HepG2 (cell line): ENCODE data around the gene CPED1. TPM values are rescaled to one million over a fixed set of nuclear protein-coding genes. Genes with fewer than 3 reads are reported as not detected.

ENCODE experiments used
- ATAC-seq: fragments of 200-7000 bp; cut with Tn5 transposase; 3 replicates; pipeline ENCODE4 v1.9.1; 2020; ENCODE audit warnings: mild to moderate bottlenecking, moderate library complexity
- BruUV-seq: library from RNA; stranded (reverse); fragments of 400-500 nt; replicated peaks from 2 replicates; lab custom pipeline; 2021; lab: Mats Ljungman, UMichigan
- CTCF ChIA-PET: fragments of 300-600 bp; formaldehyde crosslinking; extraction: SDS; loops from one replicate; lab custom pipeline; 2021; ENCODE audit warnings: low total read pairs, inconsistent platforms, low intra/inter-chr PET ratio; lab: Yijun Ruan, JAX
- POLR2A ChIA-PET: fragments of 350-600 bp; sonication (Branson Sonifier 250); formaldehyde crosslinking; loops from one replicate; lab custom pipeline; 2020; ENCODE audit warnings: antibody characterized with exemption, inconsistent platforms; lab: Yijun Ruan, JAX
- DNase-seq: peaks from one replicate; pipeline ENCODE4 v3.0.0-alpha.2; 2015; ENCODE audit warnings: low spot score
- FAIRE-seq: peaks from 3 replicates; lab custom pipeline; 2011; peaks lifted over from hg19 to GRCh38; lab: Jason Lieb, UNC
- H2AFZ ChIP-seq: one replicate; pipeline ENCODE4 v1.6.1; 2011; ENCODE audit warnings: low read length, inconsistent platforms
- H3K27ac ChIP-seq: fragments of 300-600 bp; 3 replicates; pipeline ENCODE4 v1.8.0; 2011; ENCODE audit warnings: mixed run types, mild to moderate bottlenecking, mixed read lengths, low read length, inconsistent platforms; ENCODE audit not compliant: insufficient read depth; ENCODE audit errors: extremely low read length
- H3K27me3 ChIP-seq, 2 experiments: fragments of 200-600 bp in 1 of 2; 2 replicates in 1 of 2; 3 replicates in 1 of 2; pipeline versions ENCODE4 v1.6.0 to v1.8.0; 2011; ENCODE audit warnings: low read length in 2 of 2, mild to moderate bottlenecking in 2 of 2, moderate library complexity in 2 of 2, inconsistent platforms in 1 of 2; ENCODE audit not compliant: insufficient read depth in 2 of 2, control insufficient read depth in 1 of 2
- H3K36me3 ChIP-seq, 2 experiments: fragments of 200-600 bp in 1 of 2; replicated peaks in 1 of 2; 2 replicates in 1 of 2; 3 replicates in 1 of 2; pipeline versions ENCODE4 v1.5.1 to v1.8.0; 2011; ENCODE audit warnings: low read length in 2 of 2, inconsistent platforms in 1 of 2; ENCODE audit not compliant: insufficient read depth in 2 of 2, control insufficient read depth in 1 of 2
- H3K4me1 ChIP-seq: 2 replicates; pipeline ENCODE4 v1.5.1; 2012; ENCODE audit warnings: low read length, inconsistent platforms; ENCODE audit not compliant: insufficient read depth
- H3K4me2 ChIP-seq: 2 replicates; pipeline ENCODE4 v1.6.0; 2011; ENCODE audit warnings: low read depth, low read length, inconsistent platforms
- H3K4me3 ChIP-seq, 3 experiments: fragments of 200-600 bp in 1 of 3; sonication (generic), shearing (Covaris generic) in 1 of 3; replicated peaks in 1 of 3; 2 replicates each; pipeline ENCODE4 v1.5.1; 2011 to 2016; ENCODE audit warnings: low read length in 3 of 3, inconsistent platforms in 2 of 3, low read depth in 2 of 3, mild to moderate bottlenecking in 2 of 3, control low read depth in 1 of 3, mixed read lengths in 1 of 3; ENCODE audit not compliant: insufficient read depth in 1 of 3
- H3K79me2 ChIP-seq: one replicate; pipeline ENCODE4 v1.6.1; 2011; ENCODE audit warnings: low read length, inconsistent platforms; ENCODE audit not compliant: insufficient read depth
- H3K9ac ChIP-seq: 2 replicates; pipeline ENCODE4 v1.6.0; 2011; ENCODE audit warnings: mild to moderate bottlenecking, low read depth, low read length, inconsistent platforms; ENCODE audit not compliant: insufficient read depth
- H3K9me3 ChIP-seq: 2 replicates; pipeline ENCODE4 v1.5.1; 2012; ENCODE audit warnings: mild to moderate bottlenecking, low read length
- H4K20me1 ChIP-seq: 2 replicates; pipeline ENCODE4 v1.6.0; 2011; ENCODE audit warnings: inconsistent platforms, mild to moderate bottlenecking, low read length, moderate library complexity; ENCODE audit not compliant: insufficient read depth
- PBX3 ChIP-seq: sonication (generic); formaldehyde crosslinking; IDR thresholded peaks from 2 replicates; pipeline ENCODE4 v1.8.1; 2023; ENCODE audit warnings: missing genetic modification reagents, inconsistent platforms, borderline replicate concordance
- PHF21A ChIP-seq: sonication (generic); formaldehyde crosslinking; IDR thresholded peaks from 2 replicates; pipeline ENCODE4 v1.5.0; 2020; ENCODE audit warnings: mild to moderate bottlenecking, missing genetic modification reagents
- POLR2AphosphoS2 ChIP-seq: IDR thresholded peaks from 2 replicates; pipeline ENCODE4 v1.6.1; 2011; ENCODE audit warnings: low read depth, low read length, improper control_type of control experiment
- SMAD9 ChIP-seq: sonication (generic); formaldehyde crosslinking; IDR thresholded peaks from 2 replicates; pipeline ENCODE4 v1.5.1; 2020; ENCODE audit warnings: mild to moderate bottlenecking, missing genetic modification reagents
- SRY ChIP-seq: sonication (generic); formaldehyde crosslinking; IDR thresholded peaks from 2 replicates; pipeline ENCODE4 v1.8.0; 2022; ENCODE audit warnings: mild to moderate bottlenecking, missing genetic modification reagents
- TFDP1 ChIP-seq: IDR thresholded peaks from 2 replicates; pipeline ENCODE4 v1.6.1; 2016; ENCODE audit warnings: missing compliant biosample characterization, missing genetic modification reagents, borderline replicate concordance
- THYN1 ChIP-seq: sonication (generic); formaldehyde crosslinking; IDR thresholded peaks from 2 replicates; pipeline ENCODE4 v1.8.1; 2023; ENCODE audit warnings: low read depth, mild to moderate bottlenecking, moderate library complexity, missing genetic modification reagents, borderline replicate concordance
- TIGD3 ChIP-seq: sonication (generic); formaldehyde crosslinking; IDR thresholded peaks from 2 replicates; pipeline ENCODE4 v1.5.1; 2020; ENCODE audit warnings: mild to moderate bottlenecking, missing genetic modification reagents, borderline replicate concordance
- TP53 ChIP-seq: sonication (generic); formaldehyde crosslinking; conservative IDR thresholded peaks from 2 replicates; pipeline ENCODE4 v1.4.0; 2020; ENCODE audit warnings: missing genetic modification reagents
- ZNF17 ChIP-seq: sonication (generic); formaldehyde crosslinking; IDR thresholded peaks from 2 replicates; pipeline ENCODE4 v1.5.0; 2020; ENCODE audit warnings: mild to moderate bottlenecking, missing genetic modification reagents
- ZNF232 ChIP-seq: sonication (generic); formaldehyde crosslinking; IDR thresholded peaks from 2 replicates; pipeline ENCODE4 v1.4.0; 2020; ENCODE audit warnings: missing genetic modification reagents, borderline replicate concordance
- ZNF468 ChIP-seq: sonication (generic); formaldehyde crosslinking; IDR thresholded peaks from 2 replicates; pipeline ENCODE4 v1.8.0; 2022; ENCODE audit warnings: mild to moderate bottlenecking, moderate library complexity, missing genetic modification reagents
- ZNF496 ChIP-seq: sonication (generic); formaldehyde crosslinking; IDR thresholded peaks from 2 replicates; pipeline ENCODE4 v1.8.1; 2023; ENCODE audit warnings: mild to moderate bottlenecking, moderate library complexity, missing genetic modification reagents; ENCODE audit not compliant: insufficient replicate concordance
- ZNF614 ChIP-seq: IDR thresholded peaks from 2 replicates; pipeline ENCODE4 v1.6.1; 2018; ENCODE audit warnings: missing biosample characterization, missing genetic modification reagents, inconsistent platforms, borderline replicate concordance
- ZNF644 ChIP-seq: IDR thresholded peaks from 2 replicates; pipeline ENCODE4 v1.6.1; 2016; ENCODE audit warnings: low read depth
- ZZZ3 ChIP-seq: sonication (generic); formaldehyde crosslinking; IDR thresholded peaks from 2 replicates; pipeline ENCODE4 v1.4.0; 2020; ENCODE audit warnings: missing genetic modification reagents, mild to moderate bottlenecking, borderline replicate concordance
- WGBS: methylation state at CpG from one replicate; pipeline ENCODE4 v1.1.6; 2017; ENCODE audit warnings: low lambda C conversion rate; 5-methylcytosine and 5-hydroxymethylcytosine counted together
- in situ Hi-C: cut with HindIII; loops from 2 replicates; pipeline ENCODE4 v1.10.0; 2017; ENCODE audit warnings: low pct_unique_long_range_greater_than_20kb; ENCODE audit not compliant: extremely low pct_ligation_motif_present
- intact Hi-C: fragments of 100-400 bp; cut with micrococcal nuclease; formaldehyde crosslinking; loops from one replicate; pipeline ENCODE4 v1.10.0; 2022; ENCODE audit not compliant: unreplicated experiment
- polyA plus RNA-seq, 8 experiments: library from polyadenylated mRNA; depleted of rRNA in 3 of 8; stranded (reverse) in 7 of 8; unstranded in 1 of 8; fragments of >200 nt; fragmentation: Illumina TruSeq in 4 of 8; extraction: Trizol in 4 of 8; gene quantifications; 2 replicates each; pipeline versions ENCODE4 v1.2.1 to v1.2.3, GENCODE V29; 2011 to 2016; ENCODE audit warnings: low read depth in 4 of 8, missing spikeins in 1 of 8, mixed read lengths in 1 of 8; ENCODE audit not compliant: insufficient read depth in 1 of 8
- total RNA-seq, 5 experiments: library from RNA; depleted of rRNA; stranded (reverse); fragments of >200 nt; fragmentation: Illumina TruSeq; extraction: Trizol; gene quantifications; 2 replicates each; pipeline ENCODE4 v1.2.3, GENCODE V29; 2016; ENCODE audit warnings: low read depth in 1 of 5

Gene CPED1
- total and polyA plus RNA-seq, 2 of the 13 experiments (the other 11 are each of a cell fraction or from before 2014, with no cell fraction given) = 11.5 to 27.0 TPM

- DNase-seq = no peak
- WGBS = 53% methylated on average over 2 of the region's 2 CpGs
- Histone ChIP-seq H3K9ac (no peak overlapping the region), H3K79me2 (no peaks in the 10 kb centered on the region), H3K27me3 (no peaks in the 10 kb centered on the region), H3K36me3 (no peaks in the 10 kb centered on the region), H3K27ac (no peak overlapping the region), H3K9me3 (0 out of 2 replicates have a peak, but pooled peaks cover under 1% of the 10 kb centered on the region), H4K20me1 (no peaks in the 10 kb centered on the region), H2AFZ (no peak overlapping the region), H3K4me3 (no peak overlapping the region), H3K4me1 (no peaks in the 10 kb centered on the region), H3K4me2 (no peak overlapping the region)
- FAIRE-seq = no peak
- ChIA-PET POLR2A (no interaction called here), CTCF (no interaction called here)
- no TSS peak for BruUV-seq
- no peak for ATAC-seq
- in situ Hi-C loops = no loop called here
- intact Hi-C loops = no loop called here
- TF ChIP-seq ZNF17 (CRISPR knock-in tag) (no peak), TFDP1 (CRISPR knock-in tag) (no peak)
These were observed 290.6 kb downstream of the CPED1 start for GRCh38 chr7:121279060-121279620.

- Histone ChIP-seq H3K4me3 (no peak overlapping the region), H3K27ac (no peak overlapping the region), H2AFZ (no peak overlapping the region), H3K9ac (no peak overlapping the region), H3K79me2 (no peaks in the 10 kb centered on the region), H4K20me1 (no peaks in the 10 kb centered on the region), H3K36me3 (no peaks in the 10 kb centered on the region), H3K27me3 (no peaks in the 10 kb centered on the region), H3K9me3 (peaks cover 8% of the 10 kb centered on the region), H3K4me2 (no peak overlapping the region), H3K4me1 (no peaks in the 10 kb centered on the region)
- ATAC-seq = no peak
- no peak for FAIRE-seq
- no TSS peak for BruUV-seq
- in situ Hi-C loops (no loop called here), intact Hi-C loops (no loop called here)
- DNase-seq = no peak
- 50% methylated on average over 4 of the region's 4 CpGs for WGBS
- POLR2A ChIA-PET = no interaction called here
- CTCF ChIA-PET = no interaction called here
- TF ChIP-seq ZZZ3 (CRISPR knock-in tag) = no peak
- TF ChIP-seq ZNF496 (CRISPR knock-in tag) = no peak
- TF ChIP-seq ZNF614 (CRISPR knock-in tag) = no peak
- no peak for TF ChIP-seq TIGD3 (CRISPR knock-in tag)
- TF ChIP-seq PBX3 (CRISPR knock-in tag) = no peak
- TF ChIP-seq ZNF232 (CRISPR knock-in tag) = no peak
- no peak for TF ChIP-seq ZNF468
- TF ChIP-seq POLR2AphosphoS2 = no peak
- TF ChIP-seq THYN1 (CRISPR knock-in tag) = no peak
- TF ChIP-seq SMAD9 (CRISPR knock-in tag) = no peak
- TF ChIP-seq TP53 (CRISPR knock-in tag) = no peak
- no peak for TF ChIP-seq PHF21A (CRISPR knock-in tag)
- TF ChIP-seq SRY (CRISPR knock-in tag) = no peak
- TF ChIP-seq ZNF644 (CRISPR knock-in tag) = no peak
These were observed 291.3 kb downstream of the CPED1 start for GRCh38 chr7:121279822-121280221.
